ENCODE results near the gene RHAG.

The RHAG gene

GRCh38 chr6:49651239-49651638, 14.6 kb upstream of the RHAG start:
- no peak overlapping the region for H3K4me3 ChIP-seq (ENCODE audit: low read depth, low read length)
- CTCF ChIA-PET = interaction anchor here (1.1 kb wide), 1 partner anchor 83 kb away, joined by 3 read pairs; no protein-coding TSS in a partner anchor
- no peaks in the 10 kb centered on the region for H3K9me3 ChIP-seq (ENCODE audit: control insufficient read depth, insufficient read depth, low read depth, low read length)
- POLR2A ChIA-PET = no interaction called here
- no peak overlapping the region for H3K27ac ChIP-seq (ENCODE audit: extremely low read depth, low read depth, low read length)
- H3K36me3 ChIP-seq (ENCODE audit: control insufficient read depth in 2 of 2, insufficient read depth in 1 of 2, low read length in 2 of 2) = no peaks in the 10 kb centered on the region
- TF ChIP-seq, protein P1, sequence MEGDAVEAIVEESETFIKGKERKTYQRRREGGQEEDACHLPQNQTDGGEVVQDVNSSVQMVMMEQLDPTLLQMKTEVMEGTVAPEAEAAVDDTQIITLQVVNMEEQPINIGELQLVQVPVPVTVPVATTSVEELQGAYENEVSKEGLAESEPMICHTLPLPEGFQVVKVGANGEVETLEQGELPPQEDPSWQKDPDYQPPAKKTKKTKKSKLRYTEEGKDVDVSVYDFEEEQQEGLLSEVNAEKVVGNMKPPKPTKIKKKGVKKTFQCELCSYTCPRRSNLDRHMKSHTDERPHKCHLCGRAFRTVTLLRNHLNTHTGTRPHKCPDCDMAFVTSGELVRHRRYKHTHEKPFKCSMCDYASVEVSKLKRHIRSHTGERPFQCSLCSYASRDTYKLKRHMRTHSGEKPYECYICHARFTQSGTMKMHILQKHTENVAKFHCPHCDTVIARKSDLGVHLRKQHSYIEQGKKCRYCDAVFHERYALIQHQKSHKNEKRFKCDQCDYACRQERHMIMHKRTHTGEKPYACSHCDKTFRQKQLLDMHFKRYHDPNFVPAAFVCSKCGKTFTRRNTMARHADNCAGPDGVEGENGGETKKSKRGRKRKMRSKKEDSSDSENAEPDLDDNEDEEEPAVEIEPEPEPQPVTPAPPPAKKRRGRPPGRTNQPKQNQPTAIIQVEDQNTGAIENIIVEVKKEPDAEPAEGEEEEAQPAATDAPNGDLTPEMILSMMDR (tag by site-specific recombination; IDR thresholded peaks at IDR 0.05) = no peak
- no peak for TF ChIP-seq ZNF561 (tag by site-specific recombination; IDR thresholded peaks at IDR 0.05; ENCODE audit: borderline replicate concordance)
- TF ChIP-seq ZNF19 (tag by site-specific recombination; IDR thresholded peaks at IDR 0.05; ENCODE audit: low read depth) = no peak
- no peak for TF ChIP-seq FEZF1 (tag by site-specific recombination; IDR thresholded peaks at IDR 0.05)
- H3K4me1 ChIP-seq (ENCODE audit: control insufficient read depth, insufficient read depth, low read length) = no peaks in the 10 kb centered on the region

- H3K9me3 ChIP-seq (ENCODE audit: control insufficient read depth, insufficient read depth, low read depth, low read length) = no peaks in the 10 kb centered on the region
- TF ChIP-seq ZNF664 (tag by site-specific recombination; IDR thresholded peaks at IDR 0.05) (no peak), ZNF529 (tag by site-specific recombination; IDR thresholded peaks at IDR 0.05; ENCODE audit: insufficient replicate concordance) (no peak), ZNF138 (tag by site-specific recombination; IDR thresholded peaks at IDR 0.05; ENCODE audit: borderline replicate concordance) (no peak), ZNF560 (tag by site-specific recombination; IDR thresholded peaks at IDR 0.05; ENCODE audit: borderline replicate concordance) (no peak), TRIM28 (IDR thresholded peaks at IDR 0.05; ENCODE audit: borderline replicate concordance, low read length) (no peak), ELK4 (IDR thresholded peaks at IDR 0.05; ENCODE audit: borderline replicate concordance, low read depth, low read length) (no peak), ZNF175 (tag by site-specific recombination; IDR thresholded peaks at IDR 0.05) (no peak)
- TF ChIP-seq, protein P2, sequence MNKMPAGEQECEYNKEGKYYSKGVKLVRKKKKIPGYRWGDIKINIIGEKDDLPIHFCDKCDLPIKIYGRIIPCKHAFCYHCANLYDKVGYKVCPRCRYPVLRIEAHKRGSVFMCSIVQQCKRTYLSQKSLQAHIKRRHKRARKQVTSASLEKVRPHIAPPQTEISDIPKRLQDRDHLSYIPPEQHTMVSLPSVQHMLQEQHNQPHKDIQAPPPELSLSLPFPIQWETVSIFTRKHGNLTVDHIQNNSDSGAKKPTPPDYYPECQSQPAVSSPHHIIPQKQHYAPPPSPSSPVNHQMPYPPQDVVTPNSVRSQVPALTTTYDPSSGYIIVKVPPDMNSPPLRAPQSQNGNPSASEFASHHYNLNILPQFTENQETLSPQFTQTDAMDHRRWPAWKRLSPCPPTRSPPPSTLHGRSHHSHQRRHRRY (tag by site-specific recombination; IDR thresholded peaks at IDR 0.05) = no peak
- TF ChIP-seq, protein P3, sequence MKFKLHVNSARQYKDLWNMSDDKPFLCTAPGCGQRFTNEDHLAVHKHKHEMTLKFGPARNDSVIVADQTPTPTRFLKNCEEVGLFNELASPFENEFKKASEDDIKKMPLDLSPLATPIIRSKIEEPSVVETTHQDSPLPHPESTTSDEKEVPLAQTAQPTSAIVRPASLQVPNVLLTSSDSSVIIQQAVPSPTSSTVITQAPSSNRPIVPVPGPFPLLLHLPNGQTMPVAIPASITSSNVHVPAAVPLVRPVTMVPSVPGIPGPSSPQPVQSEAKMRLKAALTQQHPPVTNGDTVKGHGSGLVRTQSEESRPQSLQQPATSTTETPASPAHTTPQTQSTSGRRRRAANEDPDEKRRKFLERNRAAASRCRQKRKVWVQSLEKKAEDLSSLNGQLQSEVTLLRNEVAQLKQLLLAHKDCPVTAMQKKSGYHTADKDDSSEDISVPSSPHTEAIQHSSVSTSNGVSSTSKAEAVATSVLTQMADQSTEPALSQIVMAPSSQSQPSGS (tag by site-specific recombination; IDR thresholded peaks at IDR 0.05; ENCODE audit: low read depth) = no peak
- TF ChIP-seq, protein P4, sequence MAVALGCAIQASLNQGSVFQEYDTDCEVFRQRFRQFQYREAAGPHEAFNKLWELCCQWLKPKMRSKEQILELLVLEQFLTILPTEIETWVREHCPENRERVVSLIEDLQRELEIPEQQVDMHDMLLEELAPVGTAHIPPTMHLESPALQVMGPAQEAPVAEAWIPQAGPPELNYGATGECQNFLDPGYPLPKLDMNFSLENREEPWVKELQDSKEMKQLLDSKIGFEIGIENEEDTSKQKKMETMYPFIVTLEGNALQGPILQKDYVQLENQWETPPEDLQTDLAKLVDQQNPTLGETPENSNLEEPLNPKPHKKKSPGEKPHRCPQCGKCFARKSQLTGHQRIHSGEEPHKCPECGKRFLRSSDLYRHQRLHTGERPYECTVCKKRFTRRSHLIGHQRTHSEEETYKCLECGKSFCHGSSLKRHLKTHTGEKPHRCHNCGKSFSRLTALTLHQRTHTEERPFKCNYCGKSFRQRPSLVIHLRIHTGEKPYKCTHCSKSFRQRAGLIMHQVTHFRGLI (tag by site-specific recombination; IDR thresholded peaks at IDR 0.05) = no peak
- H3K4me1 ChIP-seq (ENCODE audit: control insufficient read depth, insufficient read depth, low read length) = no peaks in the 10 kb centered on the region
- ChIA-PET POLR2A (no interaction called here), CTCF (no interaction called here)
- no peak overlapping the region for H3K4me3 ChIP-seq (ENCODE audit: low read depth, low read length)
- no peak overlapping the region for H3K27ac ChIP-seq (ENCODE audit: extremely low read depth, low read depth, low read length)
- no peaks in the 10 kb centered on the region for H3K36me3 ChIP-seq (ENCODE audit: control insufficient read depth in 2 of 2, insufficient read depth in 1 of 2, low read length in 2 of 2)
Observed at GRCh38 chr6:49649988-49650387, 13.3 kb upstream of the RHAG start.

DNA sequence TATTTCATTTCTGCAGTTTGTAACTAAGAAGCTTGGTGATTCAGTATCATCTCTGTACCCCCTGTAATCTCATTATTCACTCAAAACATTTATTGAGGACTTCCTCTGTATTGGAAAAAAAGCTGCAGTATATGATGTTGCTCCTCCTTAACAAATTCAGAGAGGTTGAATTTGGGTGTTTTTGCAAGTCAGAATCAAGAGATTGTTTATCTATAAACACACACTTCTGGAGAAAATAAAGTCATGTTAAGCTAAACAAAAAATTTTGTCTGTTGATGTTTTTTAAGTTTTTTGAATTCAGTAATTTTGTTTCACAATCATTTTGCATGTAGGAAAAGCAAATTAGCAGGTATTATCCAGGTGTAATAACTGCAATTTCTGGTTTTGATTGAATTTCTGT, 11.4 kb upstream of the RHAG start:
- Histone ChIP-seq H3K36me3 (ENCODE audit: control insufficient read depth in 2 of 2, insufficient read depth in 1 of 2, low read length in 2 of 2) (no peaks in the 10 kb centered on the region), H3K9me3 (ENCODE audit: control insufficient read depth, insufficient read depth, low read depth, low read length) (no peaks in the 10 kb centered on the region), H3K4me3 (ENCODE audit: low read depth, low read length) (no peak overlapping the region), H3K4me1 (ENCODE audit: control insufficient read depth, insufficient read depth, low read length) (no peaks in the 10 kb centered on the region), H3K27ac (ENCODE audit: extremely low read depth, low read depth, low read length) (no peak overlapping the region)
- no peak for TF ChIP-seq GLIS2 (tag by site-specific recombination; IDR thresholded peaks at IDR 0.05)
- TF ChIP-seq ZNF324 (tag by site-specific recombination; IDR thresholded peaks at IDR 0.05) = no peak
- TF ChIP-seq BCL11A (tag by site-specific recombination; IDR thresholded peaks at IDR 0.05; ENCODE audit: low read depth) = no peak
- POLR2A ChIA-PET = no interaction called here
- CTCF ChIA-PET = no interaction called here

All from HEK293 (cell line).